GM12878 (cell line): ENCODE measurements around the gene TTC9C. TPM values are rescaled to one million over a fixed set of nuclear protein-coding genes. Genes with fewer than 3 reads are reported as not detected.

Experiments used
- BCLAF1 ChIP-seq: fragments of 450-650 bp; IDR thresholded peaks from 2 replicates; pipeline ENCODE4 v1.6.1; 2017; ENCODE audit warnings: antibody characterized with exemption, mild to moderate bottlenecking, moderate library complexity
- CEBPB ChIP-seq, 2 experiments: fragments of 150-350 bp in 1 of 2; IDR thresholded peaks; 2 replicates each; pipeline ENCODE4 v1.6.1; 2012 to 2014; ENCODE audit warnings: low read depth in 2 of 2, low read length in 2 of 2, borderline replicate concordance in 1 of 2, inconsistent platforms in 1 of 2
- CREM ChIP-seq: IDR thresholded peaks from 2 replicates; pipeline ENCODE4 v1.6.1; 2014; ENCODE audit warnings: antibody characterized with exemption, low read depth
- EED ChIP-seq: sonication (generic); IDR thresholded peaks from 2 replicates; pipeline ENCODE4 v1.6.1; 2016; ENCODE audit warnings: antibody characterized with exemption, low read depth
- FOS ChIP-seq: IDR thresholded peaks from 3 replicates; pipeline ENCODE4 v1.6.1; 2011; ENCODE audit warnings: borderline replicate concordance; ENCODE audit not compliant: insufficient read length; ENCODE audit errors: extremely low read depth
- IRF5 ChIP-seq: fragments of 450-650 bp; IDR thresholded peaks from 2 replicates; pipeline ENCODE4 v1.6.1; 2017; ENCODE audit warnings: borderline replicate concordance
- MEF2B ChIP-seq: fragments of 450-650 bp; IDR thresholded peaks from 2 replicates; pipeline ENCODE4 v1.6.1; 2018; ENCODE audit warnings: mild to moderate bottlenecking, moderate library complexity; ENCODE audit not compliant: partially characterized antibody, poor library complexity, severe bottlenecking
- MLLT1 ChIP-seq: fragments of 450-650 bp; IDR thresholded peaks from 2 replicates; pipeline ENCODE4 v1.6.1; 2016; ENCODE audit warnings: mild to moderate bottlenecking
- NFIC ChIP-seq: IDR thresholded peaks from 2 replicates; pipeline ENCODE4 v1.6.1; 2012; ENCODE audit warnings: low read depth, mild to moderate bottlenecking, inconsistent platforms, low read length, moderate library complexity
- NFXL1 ChIP-seq: fragments of 450-650 bp; IDR thresholded peaks from 2 replicates; pipeline ENCODE4 v1.6.1; 2017; ENCODE audit warnings: antibody characterized with exemption, mild to moderate bottlenecking, borderline replicate concordance
- PML ChIP-seq: IDR thresholded peaks from 2 replicates; pipeline ENCODE4 v1.6.1; 2012; ENCODE audit warnings: low read length, inconsistent platforms
- RAD21 ChIP-seq: IDR thresholded peaks from 2 replicates; pipeline ENCODE4 v1.6.1; 2011; ENCODE audit warnings: mild to moderate bottlenecking, low read depth, low read length, moderate library complexity; ENCODE audit not compliant: insufficient read depth
- RELA ChIP-seq: fragments of 450-650 bp; IDR thresholded peaks from 2 replicates; pipeline ENCODE4 v1.8.0; 2014; ENCODE audit warnings: borderline replicate concordance; ENCODE audit not compliant: partially characterized antibody
- RUNX3 ChIP-seq: IDR thresholded peaks from 2 replicates; pipeline ENCODE4 v1.6.1; 2012; ENCODE audit warnings: low read length, inconsistent platforms
- SIX5 ChIP-seq: IDR thresholded peaks from 2 replicates; pipeline ENCODE4 v1.6.1; 2011; ENCODE audit warnings: mild to moderate bottlenecking, low read depth, low read length, moderate library complexity; ENCODE audit not compliant: severe bottlenecking
- TAF1 ChIP-seq: IDR thresholded peaks from 2 replicates; pipeline ENCODE4 v1.6.1; 2011; ENCODE audit warnings: mild to moderate bottlenecking, low read depth, low read length, borderline replicate concordance
- TBL1XR1 ChIP-seq: IDR thresholded peaks from 2 replicates; pipeline ENCODE4 v1.6.1; 2012; ENCODE audit warnings: low read depth, low read length, improper control_type of control experiment
- YY1 ChIP-seq: IDR thresholded peaks from 2 replicates; pipeline ENCODE4 v1.6.1; 2011; ENCODE audit warnings: low read depth, mild to moderate bottlenecking, low read length
- ZNF207 ChIP-seq: fragments of 450-650 bp; IDR thresholded peaks from 2 replicates; pipeline ENCODE4 v1.6.1; 2014; ENCODE audit warnings: antibody characterized with exemption, mild to moderate bottlenecking, borderline replicate concordance
- ZNF24 ChIP-seq: fragments of 450-650 bp; IDR thresholded peaks from 2 replicates; pipeline ENCODE4 v1.6.1; 2017; ENCODE audit warnings: antibody characterized with exemption, mild to moderate bottlenecking
- ZSCAN29 ChIP-seq: fragments of 450-650 bp; IDR thresholded peaks from 2 replicates; pipeline ENCODE4 v1.6.1; 2017; ENCODE audit warnings: mild to moderate bottlenecking, moderate library complexity
- polyA plus RNA-seq, 11 experiments: library from polyadenylated mRNA; depleted of rRNA in 4 of 11; unstranded in 6 of 11; stranded (reverse) in 5 of 11; fragments of >200 nt; fragmentation: Nextera tagmentation in 4 of 11; fragmentation: Illumina TruSeq in 1 of 11; extraction: Ambion mirVana in 4 of 11; extraction: Trizol in 1 of 11; gene quantifications; 1 replicate in 1 of 11; 2 replicates in 10 of 11; pipeline versions ENCODE4 v1.2.1 to v1.2.3, GENCODE V29; 2011 to 2016; ENCODE audit warnings: inconsistent platforms in 2 of 11, missing spikeins in 2 of 11, low read depth in 1 of 11
- total RNA-seq, 4 experiments: library from RNA; depleted of rRNA in 3 of 4; stranded (reverse); fragments of >200 nt in 3 of 4; fragmentation: Illumina TruSeq in 1 of 4; extraction: Trizol in 1 of 4; gene quantifications; 2 replicates each; pipeline versions ENCODE4 v1.2.1 to v1.2.3, GENCODE V29; 2013 to 2021
- TF ChIP-seq, protein P1 (sequence below): fragments of 450-650 bp; IDR thresholded peaks from 2 replicates; pipeline ENCODE4 v1.6.1; 2017; ENCODE audit warnings: low read depth, mild to moderate bottlenecking, moderate library complexity

The TTC9C gene
- total and polyA plus RNA-seq, 10 of the 15 experiments (the other 5 are each of a cell fraction or from before 2014, with no cell fraction given) = 42.0 to 72.3 (median 50.4) TPM

- TF ChIP-seq BCLAF1 (no peak), TBL1XR1 (peak; percentile 5; the same call in 1 of the 2 replicates), RAD21 (no peak), YY1 (0 out of 2 replicates have a peak, but pooled peaks have one; percentile 2), CEBPB (IDR thresholded peaks at IDR 0.05; ENCODE audit: borderline replicate concordance in 1 of 2, low read depth in 2 of 2, low read length in 2 of 2) (no peak), EED (peak; percentile 79), PML (peak; percentile 63), CREM (0 out of 2 replicates have a peak, but pooled peaks have one; percentile 32), ZNF207 (no peak), SIX5 (no peak), RUNX3 (peak; percentile 92), IRF5 (no peak), ZSCAN29 (no peak), FOS (no peak), MEF2B (peak; percentile 84), MLLT1 (0 out of 2 replicates have a peak, but pooled peaks have one; percentile 65), TAF1 (peak; percentile 77; the same call in 1 of the 2 replicates), NFIC (peak; percentile 40; the same call in 1 of the 2 replicates), RELA (peak; percentile 10), NFXL1 (no peak), ZNF24 (no peak)
- TF ChIP-seq, protein P1, sequence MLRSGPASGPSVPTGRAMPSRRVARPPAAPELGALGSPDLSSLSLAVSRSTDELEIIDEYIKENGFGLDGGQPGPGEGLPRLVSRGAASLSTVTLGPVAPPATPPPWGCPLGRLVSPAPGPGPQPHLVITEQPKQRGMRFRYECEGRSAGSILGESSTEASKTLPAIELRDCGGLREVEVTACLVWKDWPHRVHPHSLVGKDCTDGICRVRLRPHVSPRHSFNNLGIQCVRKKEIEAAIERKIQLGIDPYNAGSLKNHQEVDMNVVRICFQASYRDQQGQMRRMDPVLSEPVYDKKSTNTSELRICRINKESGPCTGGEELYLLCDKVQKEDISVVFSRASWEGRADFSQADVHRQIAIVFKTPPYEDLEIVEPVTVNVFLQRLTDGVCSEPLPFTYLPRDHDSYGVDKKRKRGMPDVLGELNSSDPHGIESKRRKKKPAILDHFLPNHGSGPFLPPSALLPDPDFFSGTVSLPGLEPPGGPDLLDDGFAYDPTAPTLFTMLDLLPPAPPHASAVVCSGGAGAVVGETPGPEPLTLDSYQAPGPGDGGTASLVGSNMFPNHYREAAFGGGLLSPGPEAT = peak; percentile 92
Observed at GRCh38 chr11:62728171-62728988, at the start of gene TTC9C (continued).
